ENCODE measurements around the gene TEX26.

TEX26 gene

DNA sequence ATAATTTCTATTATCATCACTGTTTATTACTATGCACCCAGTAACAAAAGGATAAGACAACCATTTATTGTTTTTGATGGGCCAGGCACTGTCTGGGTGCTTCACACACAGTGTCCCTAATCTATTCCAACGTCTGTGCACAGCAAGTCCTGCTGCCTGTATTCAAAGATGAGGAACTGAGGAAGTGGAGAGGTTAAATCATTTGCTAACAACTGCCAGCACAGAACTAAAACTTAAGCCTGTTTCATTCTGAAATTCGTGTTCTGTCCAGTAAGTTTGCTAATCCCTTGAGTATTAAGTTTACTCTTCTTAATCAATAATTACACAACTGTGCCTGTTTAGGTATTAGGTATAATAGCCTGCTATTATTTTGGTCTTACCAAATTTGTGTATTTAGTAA is 41.9 kb downstream of the TEX26 start:
- DNase-seq (ENCODE audit: low read depth in 1 of 2, low spot score in 1 of 2), result no peak

DNA sequence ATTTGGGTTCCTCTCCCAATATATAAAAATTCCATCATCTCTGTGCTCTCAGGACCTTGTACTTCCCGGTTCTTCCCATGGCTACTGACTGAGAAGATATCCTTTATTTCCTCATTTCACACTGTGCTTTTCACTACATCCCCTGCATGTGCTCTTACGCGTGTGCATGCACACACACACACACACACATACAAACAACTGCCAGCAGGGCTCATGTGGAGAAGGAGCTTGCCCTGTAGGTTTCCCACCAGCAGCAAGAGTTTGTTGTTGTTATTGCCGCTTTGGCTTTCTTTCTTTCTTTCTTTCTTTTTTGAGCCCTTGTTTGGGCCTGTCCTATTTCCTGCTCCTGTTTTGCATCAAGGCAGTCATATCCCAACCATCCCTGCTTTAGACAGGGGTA is 43.6 kb downstream of the TEX26 start:
- DNase-seq (ENCODE audit: low read depth in 1 of 2, low spot score in 1 of 2), result no peak

DNA sequence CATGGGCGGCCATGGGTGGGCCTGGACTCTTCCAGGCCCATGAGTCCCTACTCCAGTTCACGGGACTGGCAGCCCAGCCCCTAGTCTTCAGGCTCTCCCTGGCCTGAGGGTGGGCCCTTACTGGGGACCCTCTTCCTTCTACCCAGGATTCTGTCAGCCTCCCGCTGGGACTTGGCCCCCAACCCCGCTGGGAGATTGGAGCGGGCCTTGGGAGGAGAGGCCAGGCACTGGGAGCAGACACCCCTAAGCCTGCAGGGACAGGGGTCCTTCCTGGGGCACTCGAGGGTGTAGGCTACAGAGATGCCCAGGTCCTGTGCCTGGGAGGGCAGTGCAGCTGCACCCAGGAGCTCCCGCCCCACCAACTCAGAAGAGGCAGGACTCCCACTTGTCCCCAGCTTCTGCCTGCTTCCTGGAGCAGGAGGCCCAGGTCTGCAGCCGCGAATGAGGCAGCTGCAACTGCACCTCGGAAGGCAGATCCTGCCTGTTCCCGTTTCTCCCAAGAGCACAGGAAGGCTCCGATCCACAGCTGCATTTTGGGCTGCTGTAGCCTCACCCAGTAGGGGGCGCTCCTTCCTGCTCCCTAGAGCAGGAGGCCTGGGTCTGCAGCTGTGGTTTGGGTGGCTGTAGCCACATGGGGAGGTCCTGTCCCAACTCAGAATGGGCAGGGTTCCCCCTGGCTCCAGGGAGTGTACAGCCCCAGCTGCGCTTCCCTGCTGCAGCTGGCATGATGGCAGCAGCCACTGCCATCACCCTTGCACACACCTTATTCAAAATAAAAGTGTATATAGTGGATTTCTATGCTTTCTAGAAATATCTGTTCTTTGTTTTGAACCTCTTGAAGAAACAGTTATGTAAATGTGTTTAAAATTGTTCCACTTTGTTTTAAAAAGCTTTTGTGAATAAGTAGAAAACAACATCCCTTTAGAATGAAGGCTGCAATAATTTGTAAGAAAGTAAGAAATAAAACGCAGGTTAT is 46.8 kb downstream of the TEX26 start:
- DNase-seq (ENCODE audit: low read depth in 1 of 2, low spot score in 1 of 2), result peak; percentile 3 to 8

DNA sequence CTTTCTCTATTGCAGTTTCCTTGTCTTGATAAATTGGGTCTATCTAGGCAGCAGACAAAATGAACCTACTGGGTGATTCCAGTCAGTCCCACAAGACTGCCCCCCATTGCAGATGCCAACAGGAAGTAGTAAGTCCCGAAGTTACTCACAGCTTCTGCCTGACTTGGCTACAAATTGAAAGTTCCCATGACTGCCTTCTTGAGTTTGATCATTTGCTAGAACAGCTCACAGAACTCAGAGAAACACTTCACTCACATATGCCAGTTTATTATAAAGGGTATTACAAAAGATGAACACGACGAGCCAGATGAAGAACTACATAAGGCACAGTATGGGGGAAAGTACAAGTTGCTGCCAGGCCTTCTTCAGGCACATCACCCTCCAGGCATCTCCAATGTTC is 50.0 kb downstream of the TEX26 start:
- DNase-seq (ENCODE audit: low read depth in 1 of 2, low spot score in 1 of 2), result no peak

DNA sequence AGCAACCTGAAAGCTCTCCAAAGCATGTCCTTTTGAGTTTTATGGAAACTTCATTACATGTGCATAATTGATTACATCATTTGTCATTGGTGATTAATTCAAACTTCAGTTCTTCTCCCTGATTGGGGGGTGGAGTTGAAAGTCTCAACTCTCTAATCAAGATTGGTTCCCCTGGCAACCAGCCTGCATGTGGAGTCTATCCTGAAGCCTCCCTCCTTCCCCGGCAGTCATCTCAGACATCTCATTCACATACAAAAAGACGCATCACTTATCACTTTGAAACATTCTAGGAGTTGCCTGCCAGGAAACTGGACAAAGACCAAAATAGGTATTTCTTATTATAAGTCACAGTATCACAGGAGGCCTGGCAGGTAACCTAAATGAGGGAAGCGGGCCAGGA is 50.5 kb downstream of the TEX26 start:
- no peak for DNase-seq (ENCODE audit: low read depth in 1 of 2, low spot score in 1 of 2)

DNA sequence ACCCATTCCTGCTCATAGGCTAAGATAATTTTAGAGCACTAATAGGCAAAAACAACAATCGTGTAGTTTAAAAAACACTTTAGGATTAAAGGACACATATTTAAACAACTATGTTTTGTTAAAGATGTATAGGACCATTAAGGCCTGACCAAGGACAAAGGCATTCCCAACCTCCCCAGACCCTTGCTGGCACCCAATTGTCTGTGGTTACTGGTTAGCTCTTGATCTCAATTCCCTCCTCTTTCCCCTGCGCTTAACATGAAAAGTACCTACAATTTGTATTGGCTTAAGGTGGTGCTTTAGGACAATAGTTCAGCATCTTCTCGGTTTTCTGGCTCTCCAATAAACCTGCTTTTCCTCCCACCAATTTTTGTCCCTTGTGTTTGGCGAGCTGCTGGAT is 51.0 kb downstream of the TEX26 start:
- no peak for DNase-seq (ENCODE audit: low read depth in 1 of 2, low spot score in 1 of 2)

DNA sequence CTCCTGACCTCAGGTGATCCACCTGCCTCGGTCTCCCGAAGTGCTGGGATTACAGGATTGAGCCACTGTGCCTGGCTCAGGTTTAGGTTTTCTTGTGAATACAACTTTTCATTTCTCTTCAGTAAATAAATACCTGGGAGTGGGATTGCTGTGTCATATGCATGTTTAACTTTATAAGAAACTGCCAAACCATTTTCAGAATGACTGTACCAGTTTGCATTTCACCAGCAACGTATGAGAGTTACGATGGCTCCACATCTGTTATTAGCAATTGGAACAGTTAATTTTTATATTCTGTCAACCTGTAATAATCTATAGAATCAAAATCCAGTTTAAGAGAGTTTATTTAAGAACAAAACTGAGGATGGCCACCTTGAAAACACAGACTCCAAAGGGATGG is 52.2 kb downstream of the TEX26 start:
- no peak for DNase-seq (ENCODE audit: low read depth in 1 of 2, low spot score in 1 of 2)

DNA sequence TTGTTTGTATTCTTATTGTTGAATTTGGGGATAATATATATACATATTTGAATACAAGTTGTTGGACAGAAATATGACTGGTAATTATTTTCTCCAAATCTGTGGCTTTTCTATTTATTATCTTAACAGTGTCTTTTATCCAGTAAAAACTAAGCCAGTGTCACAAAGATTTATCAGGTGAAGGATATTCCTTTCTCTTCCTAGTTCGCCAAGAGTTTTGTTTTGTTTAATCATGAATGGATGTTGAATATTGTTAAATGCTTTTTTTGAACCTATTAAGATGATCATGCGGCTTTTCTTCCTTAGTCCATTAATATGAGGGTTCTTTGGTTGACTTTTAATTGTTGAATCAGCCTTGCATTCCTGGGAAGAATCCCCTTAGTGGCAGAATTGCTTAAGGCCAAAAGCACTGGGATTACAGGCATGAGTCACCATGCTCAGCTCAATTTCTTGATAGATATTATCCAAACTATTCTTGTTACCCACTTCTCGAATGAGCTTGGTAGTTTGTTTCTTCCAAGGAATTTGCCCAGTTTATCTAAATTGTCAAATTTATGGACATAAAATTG is 53.3 kb downstream of the TEX26 start:
- no peak for DNase-seq (ENCODE audit: low read depth in 1 of 2, low spot score in 1 of 2)

DNA sequence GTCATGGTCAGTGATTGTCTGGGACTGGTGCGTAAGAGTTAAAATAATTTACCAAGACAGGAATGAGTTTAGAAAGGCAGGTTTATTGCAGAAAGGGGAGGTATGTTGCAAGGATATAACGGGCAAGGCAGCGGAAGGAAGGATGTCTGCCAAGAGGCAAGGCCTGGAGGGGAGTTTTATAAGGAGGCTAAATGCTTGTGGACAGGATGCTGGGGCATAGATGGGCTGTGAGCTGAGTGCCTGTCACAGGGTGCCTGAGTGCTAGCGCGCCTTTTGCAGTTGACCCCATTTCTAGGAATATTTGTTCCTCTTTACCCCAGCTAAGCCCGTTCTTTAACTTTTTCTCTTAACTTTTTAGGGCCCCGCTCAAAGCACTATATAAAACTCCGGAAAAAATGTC is 58.7 kb downstream of the TEX26 start:
- DNase-seq (ENCODE audit: low read depth in 1 of 2, low spot score in 1 of 2), result no peak

DNA sequence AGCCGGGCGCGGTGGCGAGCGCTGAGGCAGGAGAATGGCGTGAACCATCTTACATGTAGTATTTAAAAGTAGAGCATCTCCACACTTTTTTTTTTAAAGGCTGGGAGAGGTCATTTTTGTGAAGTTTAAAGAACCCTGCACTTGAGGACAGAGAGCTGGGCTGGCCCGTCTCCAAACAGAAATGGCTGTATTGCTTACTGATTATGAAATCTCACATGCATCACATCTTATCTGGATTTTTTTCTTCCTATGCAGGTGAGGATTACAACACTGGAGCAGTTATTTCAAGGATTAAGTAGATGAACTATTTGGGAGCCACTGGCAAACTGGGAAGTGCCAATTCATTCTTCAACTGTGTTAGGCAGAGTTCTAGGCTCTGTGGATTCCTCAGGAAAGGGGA is 59.5 kb downstream of the TEX26 start:
- no peak for DNase-seq (ENCODE audit: low read depth in 1 of 2, low spot score in 1 of 2)

DNA sequence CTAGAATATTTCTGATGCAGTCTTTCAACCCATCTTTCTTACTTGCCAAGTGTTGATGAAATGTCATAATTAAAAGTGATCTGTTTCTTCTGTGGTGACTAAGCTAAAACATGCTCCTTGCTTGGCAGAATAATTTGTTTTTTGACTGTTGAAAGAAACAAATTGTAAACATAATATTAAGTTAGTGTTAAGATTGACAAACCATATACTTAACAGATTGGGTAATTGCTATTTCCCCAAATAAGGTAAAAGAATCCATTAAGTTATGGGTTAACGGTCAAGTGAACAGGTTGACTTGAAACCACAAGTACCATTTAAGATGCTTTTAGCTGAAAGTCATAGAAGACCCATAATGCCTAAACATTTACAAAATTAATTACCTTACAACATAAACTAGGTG is 62.9 kb downstream of the TEX26 start:
- DNase-seq (ENCODE audit: low read depth in 1 of 2, low spot score in 1 of 2), result no peak

DNA sequence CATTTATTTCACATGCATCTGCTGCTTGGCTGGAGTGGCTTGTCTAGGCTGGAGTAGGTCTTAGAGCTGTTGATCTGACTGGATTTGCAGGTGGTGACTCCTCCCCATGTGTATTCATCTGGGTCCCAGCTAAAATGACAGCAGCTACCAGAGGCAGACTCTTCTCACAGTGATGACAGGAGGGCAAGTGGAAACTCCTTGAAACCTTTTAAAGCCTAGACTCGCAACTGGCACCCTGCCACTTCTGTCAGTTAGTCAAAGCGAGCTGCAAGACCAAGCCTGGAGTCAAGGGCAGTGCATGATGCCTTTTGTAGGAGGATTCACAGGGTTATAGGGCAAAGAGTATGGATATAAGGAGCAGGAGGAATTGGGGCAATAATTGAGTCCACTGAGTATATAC is 65.2 kb downstream of the TEX26 start:
- no peak for DNase-seq (ENCODE audit: low read depth in 1 of 2, low spot score in 1 of 2)

DNA sequence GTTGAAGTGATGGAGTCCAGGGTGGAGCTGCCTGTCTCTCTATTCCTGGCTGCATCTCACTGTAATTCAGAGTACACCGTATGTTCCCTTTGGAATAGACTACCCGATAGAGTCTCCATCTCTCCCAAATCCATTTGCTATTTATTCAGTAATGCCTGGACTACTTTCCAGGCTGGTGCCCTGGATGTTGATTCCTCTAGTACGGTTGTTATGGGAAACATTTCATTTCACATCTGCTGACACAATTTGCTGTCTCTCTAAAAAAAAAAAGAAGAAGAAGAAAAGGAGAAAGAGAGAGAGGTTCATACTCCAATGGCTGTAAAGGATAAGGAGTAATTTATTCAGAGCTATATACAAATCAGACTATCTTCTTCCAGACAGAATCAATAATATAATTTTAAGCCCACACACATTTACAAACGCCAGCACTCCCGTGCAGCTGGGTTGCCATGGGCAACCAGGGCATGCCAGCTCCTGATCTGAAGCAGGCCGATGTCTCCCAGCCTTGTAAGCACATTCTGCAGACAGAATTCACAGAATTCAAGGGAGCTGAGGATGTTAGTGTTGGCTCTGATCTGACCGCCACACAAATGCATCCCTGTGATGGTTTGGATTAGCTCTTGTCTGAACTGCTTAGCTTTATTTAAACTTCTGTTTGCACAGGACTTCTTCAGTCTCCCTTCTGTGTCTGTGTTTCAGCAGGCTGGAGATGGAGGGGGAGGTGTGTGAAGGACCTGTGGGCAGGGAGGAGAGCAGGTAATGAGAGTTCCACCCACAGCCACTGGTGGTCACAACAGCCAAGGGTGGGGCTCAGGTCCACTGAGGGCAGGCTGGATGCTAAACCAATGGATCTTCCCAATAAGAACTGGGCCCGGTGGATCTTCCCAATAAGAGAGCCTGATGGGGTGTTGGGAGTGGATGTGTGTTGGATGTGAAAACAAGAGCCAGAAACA is 66.0 kb downstream of the TEX26 start:
- DNase-seq (ENCODE audit: low read depth in 1 of 2, low spot score in 1 of 2), result no peak

DNA sequence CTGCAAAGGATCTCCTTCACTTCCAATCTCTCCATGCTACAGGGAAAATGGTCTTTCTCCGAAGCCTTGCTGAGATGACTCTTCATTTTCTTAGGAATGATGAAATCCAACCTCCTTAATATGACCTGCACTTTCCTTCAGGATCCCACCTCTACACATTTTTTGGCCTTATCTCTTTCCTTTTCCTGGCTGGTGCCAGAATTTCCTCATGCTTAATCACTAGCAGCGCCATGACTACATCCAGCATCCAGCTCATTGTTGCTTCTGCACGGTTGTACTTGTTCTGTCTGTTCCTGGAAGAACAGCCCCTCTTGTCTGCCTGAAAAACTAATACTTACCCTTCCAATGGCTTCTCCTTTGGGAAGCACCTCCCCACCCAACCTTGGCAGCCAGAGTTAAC is 68.4 kb downstream of the TEX26 start:
- DNase-seq (ENCODE audit: low read depth in 1 of 2, low spot score in 1 of 2), result no peak

DNA sequence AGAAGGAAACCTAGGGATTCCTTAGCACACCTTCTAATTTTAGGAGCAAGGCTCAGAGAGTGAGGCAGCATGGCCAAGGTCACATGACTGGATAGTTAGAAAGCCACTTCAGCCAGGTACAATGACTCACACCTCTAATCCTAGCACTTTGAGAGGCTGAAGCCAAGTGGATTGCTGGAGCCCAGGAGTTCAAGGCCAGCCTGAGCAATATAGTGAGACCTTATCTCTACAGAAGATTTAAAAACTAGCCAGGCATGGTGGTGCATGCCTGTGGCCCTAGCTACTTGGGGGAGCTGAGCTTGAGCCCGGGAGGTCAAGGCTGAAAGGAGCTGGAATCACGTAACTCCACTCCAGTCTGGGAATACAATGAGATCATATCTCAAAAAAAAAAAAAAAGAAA is 69.2 kb downstream of the TEX26 start:
- no peak for DNase-seq (ENCODE audit: low read depth in 1 of 2, low spot score in 1 of 2)

DNA sequence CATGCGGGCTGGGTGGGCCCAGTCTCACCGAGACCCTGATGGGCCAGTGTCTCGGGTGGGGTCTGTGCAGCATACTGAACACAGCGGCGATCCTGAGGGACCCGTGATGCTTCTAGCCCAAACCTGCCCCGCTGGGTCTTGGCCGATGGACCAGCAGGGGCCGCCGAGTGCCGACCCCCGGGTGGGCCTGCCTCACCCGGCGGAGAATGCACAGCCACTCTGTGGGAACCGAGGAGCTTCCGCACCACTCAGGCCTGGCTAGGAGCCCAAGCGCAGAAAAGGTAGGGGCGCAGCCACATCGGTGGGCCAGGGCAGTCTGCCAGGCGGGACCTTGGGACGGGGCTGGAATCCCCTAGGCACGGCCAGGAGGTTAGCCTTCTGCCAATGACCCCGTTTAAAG is 72.6 kb downstream of the TEX26 start:
- no peak for DNase-seq (ENCODE audit: low read depth in 1 of 2, low spot score in 1 of 2)

DNA sequence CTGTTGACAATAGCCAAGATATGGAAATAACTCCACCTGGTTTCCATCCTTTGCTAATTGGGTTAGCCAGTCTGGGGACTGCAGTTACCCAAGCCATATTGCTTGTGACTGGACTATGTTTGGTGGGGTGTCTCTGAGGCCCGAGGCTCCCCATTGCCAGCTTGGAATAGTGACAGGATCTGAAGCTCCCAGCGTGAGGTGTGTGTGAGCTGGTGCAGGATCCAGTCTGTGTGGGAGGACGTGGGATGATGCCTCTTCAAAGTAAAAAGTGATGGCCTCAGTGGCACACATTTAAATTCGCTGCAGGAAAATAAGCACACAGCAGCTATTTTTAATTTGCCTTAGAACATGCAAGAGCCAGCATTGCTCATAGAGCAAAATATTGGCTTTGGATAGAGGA is 75.0 kb downstream of the TEX26 start:
- DNase-seq (ENCODE audit: low read depth in 1 of 2, low spot score in 1 of 2), result no peak

DNA sequence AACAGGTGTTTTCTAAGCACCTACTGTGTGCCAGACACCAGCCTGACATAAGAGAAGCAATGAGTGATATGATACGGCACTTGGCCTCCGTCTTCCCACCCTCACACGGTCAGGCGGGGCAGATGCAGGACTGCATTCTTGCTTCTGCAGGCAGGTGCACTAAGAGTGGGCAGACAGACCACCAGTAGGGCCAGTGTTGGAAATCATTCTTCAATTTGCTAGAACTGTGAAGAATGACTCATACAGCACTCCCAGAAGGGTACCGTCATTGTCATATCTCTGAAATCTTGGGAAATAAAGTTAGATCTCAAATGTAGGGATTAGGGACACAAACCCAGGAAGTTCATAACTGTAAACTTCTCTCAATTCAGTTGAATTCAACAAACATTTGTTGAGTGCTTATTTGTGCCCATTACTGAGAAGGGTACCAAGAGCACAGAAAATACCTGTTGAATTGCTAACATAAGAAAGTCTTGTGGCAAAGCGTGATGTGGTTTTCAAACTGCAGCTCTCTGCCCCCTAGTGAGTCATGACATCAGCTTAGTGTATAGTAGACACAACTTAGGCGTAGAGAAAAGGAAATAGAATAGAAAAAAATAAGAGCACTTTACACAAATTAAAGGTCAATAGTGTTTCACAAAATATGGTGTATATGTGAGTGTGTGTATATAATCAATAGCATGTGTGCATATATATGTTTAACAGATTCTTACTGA is 76.1 kb downstream of the TEX26 start:
- DNase-seq (ENCODE audit: low read depth in 1 of 2, low spot score in 1 of 2), result no peak

DNA sequence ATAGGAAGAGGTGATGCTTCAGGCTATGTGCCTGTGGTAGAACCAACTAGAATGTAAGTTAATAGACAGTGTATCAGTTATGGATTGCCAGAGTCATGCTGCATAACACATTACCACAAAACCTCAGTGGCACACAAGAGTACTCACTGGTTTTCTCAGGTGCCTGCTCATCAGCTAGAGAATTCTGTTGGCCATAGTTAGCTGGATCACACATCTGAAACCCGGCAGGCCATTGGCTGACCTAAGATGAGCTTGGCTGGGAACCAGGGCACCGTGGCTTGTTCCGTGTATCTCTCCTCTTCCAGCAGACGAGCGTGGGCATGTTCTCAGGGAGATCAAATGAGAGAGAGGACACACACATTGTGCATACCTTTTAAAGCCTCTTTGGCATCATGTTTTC is 76.7 kb downstream of the TEX26 start:
- no peak for DNase-seq (ENCODE audit: low read depth in 1 of 2, low spot score in 1 of 2)

DNA sequence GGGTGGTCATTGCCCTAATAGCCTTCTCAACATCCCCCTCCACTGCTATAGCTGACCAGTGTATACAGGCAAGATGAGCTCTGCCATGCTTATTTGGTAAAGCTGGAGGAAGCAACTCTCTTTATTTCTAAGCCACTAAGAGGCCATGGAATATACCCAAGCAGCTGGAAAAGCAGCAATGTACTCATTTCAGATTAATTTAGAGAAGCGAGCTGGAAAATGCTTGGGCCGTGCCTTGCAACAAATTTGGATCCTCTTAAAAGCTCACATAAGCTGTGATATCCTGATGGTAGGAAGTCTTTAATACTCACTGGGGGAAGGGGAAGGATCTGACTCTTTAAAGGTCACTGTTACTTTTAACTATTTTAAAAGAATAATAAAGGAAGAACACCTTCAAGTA is 77.8 kb downstream of the TEX26 start:
- no peak for DNase-seq (ENCODE audit: low read depth in 1 of 2, low spot score in 1 of 2)

DNA sequence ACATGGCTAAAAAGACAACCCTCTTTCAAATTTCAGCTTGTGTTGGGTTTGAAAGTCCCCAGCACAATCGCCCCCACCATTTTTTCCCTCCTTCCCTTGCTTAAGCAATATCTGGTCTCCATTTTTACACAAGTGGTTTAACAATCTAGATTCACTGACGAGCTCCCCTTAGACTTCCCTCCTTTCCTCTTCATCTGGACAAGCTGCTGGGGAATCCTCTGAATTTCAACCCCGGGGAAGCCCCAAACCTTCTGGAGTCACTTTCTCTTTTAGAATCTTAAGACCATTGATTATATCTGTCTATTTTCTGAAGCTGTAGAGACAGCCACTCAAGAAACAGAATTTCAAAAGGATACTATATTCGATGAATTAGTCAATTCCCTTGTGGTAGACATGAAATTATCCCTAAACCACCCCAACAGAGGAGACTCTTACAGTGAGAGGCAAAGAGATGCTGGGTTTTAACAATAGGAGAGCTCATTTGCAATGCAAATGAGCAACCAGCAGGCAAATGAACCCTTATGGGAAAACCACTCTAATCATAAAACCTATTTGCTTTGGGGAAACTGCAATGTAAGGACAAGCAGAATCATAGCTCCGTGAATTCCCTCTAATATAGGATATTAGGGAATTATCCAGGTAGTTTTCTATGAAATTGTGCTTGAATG is 78.9 kb downstream of the TEX26 start:
- no peak for DNase-seq (ENCODE audit: low read depth in 1 of 2, low spot score in 1 of 2)
